Measurements from ENCODE around the gene GSE1. TPM values are rescaled to one million over a fixed set of nuclear protein-coding genes. Genes with fewer than 3 reads are reported as not detected.
A peak's percentile ranks its signal among the peaks of the same experiment; 100 is the strongest.

The GSE1 gene
- total and polyA plus RNA-seq, 9 of the 15 experiments (the other 6 are each of a cell fraction or from before 2014, with no cell fraction given): 12.2 to 244 (median 57.9) TPM

DNA sequence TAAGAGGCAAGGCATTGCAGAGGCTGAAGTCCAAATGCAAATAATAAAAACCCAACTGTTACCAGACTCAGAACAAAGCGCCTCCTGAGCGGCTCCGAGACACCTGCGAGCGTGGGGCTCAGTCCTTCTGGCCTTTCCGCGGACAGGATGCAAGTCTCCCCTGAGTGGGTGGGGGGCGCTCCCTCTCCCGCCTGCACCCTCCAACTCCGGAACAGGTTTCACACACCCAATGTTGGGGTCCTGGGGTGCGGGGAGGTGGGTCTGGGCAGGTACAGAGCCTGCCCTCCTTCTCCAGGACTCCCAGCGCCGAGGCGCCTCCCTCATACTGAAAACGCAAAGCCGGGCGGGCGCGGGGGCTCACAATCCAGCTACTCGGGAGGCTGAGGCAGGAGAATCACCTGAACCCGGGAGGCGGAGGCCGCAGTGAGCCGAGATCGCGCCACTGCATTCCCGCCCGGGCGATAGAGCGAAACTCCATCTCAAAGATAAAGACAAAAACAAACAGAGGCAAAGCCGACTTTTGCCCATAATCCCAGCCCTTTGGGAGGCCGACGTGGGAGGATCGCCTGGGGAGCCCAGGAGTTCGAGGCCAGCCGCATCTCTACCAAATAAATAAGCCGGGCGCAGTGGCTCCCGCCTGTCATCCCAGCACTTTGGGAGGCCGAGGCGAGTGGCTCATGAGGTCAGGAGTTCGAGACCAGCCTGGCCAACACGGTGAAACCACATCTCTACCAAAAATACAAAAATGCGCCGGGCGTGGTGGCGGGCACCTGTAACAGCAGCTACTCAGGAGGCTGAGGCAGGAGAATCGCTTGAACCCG, 74.7 kb downstream of the GSE1 start (continued):
- TF ChIP-seq, protein P1, sequence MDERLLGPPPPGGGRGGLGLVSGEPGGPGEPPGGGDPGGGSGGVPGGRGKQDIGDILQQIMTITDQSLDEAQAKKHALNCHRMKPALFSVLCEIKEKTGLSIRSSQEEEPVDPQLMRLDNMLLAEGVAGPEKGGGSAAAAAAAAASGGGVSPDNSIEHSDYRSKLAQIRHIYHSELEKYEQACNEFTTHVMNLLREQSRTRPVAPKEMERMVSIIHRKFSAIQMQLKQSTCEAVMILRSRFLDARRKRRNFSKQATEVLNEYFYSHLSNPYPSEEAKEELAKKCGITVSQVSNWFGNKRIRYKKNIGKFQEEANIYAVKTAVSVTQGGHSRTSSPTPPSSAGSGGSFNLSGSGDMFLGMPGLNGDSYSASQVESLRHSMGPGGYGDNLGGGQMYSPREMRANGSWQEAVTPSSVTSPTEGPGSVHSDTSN (CRISPR knock-in tag; IDR thresholded peaks at IDR 0.05; ENCODE audit: low read depth): no peak
- TF ChIP-seq, protein P1 (tag; conservative IDR thresholded peaks at IDR 0.05; ENCODE audit: low read depth): no peak
- TF ChIP-seq ARHGAP35 (IDR thresholded peaks at IDR 0.05; ENCODE audit: partially characterized antibody) (no peak), LCOR (CRISPR knock-in tag; IDR thresholded peaks at IDR 0.05) (peak; percentile 51), ZEB2 (IDR thresholded peaks at IDR 0.05) (no peak), ZNF143 (CRISPR knock-in tag; IDR thresholded peaks at IDR 0.05) (no peak), NFIC (IDR thresholded peaks at IDR 0.05) (no peak), KLF1 (tag; IDR thresholded peaks at IDR 0.05) (no peak), SP2 (IDR thresholded peaks at IDR 0.05; ENCODE audit: extremely low read depth, low read depth, low read length, poor library complexity, severe bottlenecking) (no peak), YBX1 (IDR thresholded peaks at IDR 0.05) (no peak), KDM1A (IDR thresholded peaks at IDR 0.05) (peak in 1 of 2 experiments; percentile 68; a peak in 2 of 4 replicates), SNIP1 (IDR thresholded peaks at IDR 0.05; ENCODE audit: low read depth) (no peak), POLR2AphosphoS2 (IDR thresholded peaks at IDR 0.05; ENCODE audit: low read length) (no peak), CBX1 (IDR thresholded peaks at IDR 0.05; ENCODE audit: low read depth) (peak; percentile 45; the same call in 1 of the 2 replicates), MAZ (CRISPR knock-in tag; conservative IDR thresholded peaks at IDR 0.05 in 1 of 2, IDR thresholded peaks at IDR 0.05 in 1 of 2) (no peak; a peak in 1 of 4 replicates), POLR2G (IDR thresholded peaks at IDR 0.05; ENCODE audit: low read depth, low read length) (peak; percentile 54), CCNT2 (IDR thresholded peaks at IDR 0.05; ENCODE audit: borderline replicate concordance, extremely low read depth, insufficient read length, low read depth, low read length) (no peak), PRMT5 (CRISPR knock-in tag; IDR thresholded peaks at IDR 0.05) (no peak), TAF1 (IDR thresholded peaks at IDR 0.05; ENCODE audit: control insufficient read depth, extremely low read depth, insufficient read depth, low read length, severe bottlenecking) (no peak), CTBP1 (IDR thresholded peaks at IDR 0.05; ENCODE audit: borderline replicate concordance) (no peak), FOXJ3 (CRISPR knock-in tag; IDR thresholded peaks at IDR 0.05) (no peak)
- TF ChIP-seq, protein P2, sequence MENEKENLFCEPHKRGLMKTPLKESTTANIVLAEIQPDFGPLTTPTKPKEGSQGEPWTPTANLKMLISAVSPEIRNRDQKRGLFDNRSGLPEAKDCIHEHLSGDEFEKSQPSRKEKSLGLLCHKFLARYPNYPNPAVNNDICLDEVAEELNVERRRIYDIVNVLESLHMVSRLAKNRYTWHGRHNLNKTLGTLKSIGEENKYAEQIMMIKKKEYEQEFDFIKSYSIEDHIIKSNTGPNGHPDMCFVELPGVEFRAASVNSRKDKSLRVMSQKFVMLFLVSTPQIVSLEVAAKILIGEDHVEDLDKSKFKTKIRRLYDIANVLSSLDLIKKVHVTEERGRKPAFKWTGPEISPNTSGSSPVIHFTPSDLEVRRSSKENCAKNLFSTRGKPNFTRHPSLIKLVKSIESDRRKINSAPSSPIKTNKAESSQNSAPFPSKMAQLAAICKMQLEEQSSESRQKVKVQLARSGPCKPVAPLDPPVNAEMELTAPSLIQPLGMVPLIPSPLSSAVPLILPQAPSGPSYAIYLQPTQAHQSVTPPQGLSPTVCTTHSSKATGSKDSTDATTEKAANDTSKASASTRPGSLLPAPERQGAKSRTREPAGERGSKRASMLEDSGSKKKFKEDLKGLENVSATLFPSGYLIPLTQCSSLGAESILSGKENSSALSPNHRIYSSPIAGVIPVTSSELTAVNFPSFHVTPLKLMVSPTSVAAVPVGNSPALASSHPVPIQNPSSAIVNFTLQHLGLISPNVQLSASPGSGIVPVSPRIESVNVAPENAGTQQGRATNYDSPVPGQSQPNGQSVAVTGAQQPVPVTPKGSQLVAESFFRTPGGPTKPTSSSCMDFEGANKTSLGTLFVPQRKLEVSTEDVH (IDR thresholded peaks at IDR 0.05; ENCODE audit: low read depth, partially characterized antibody): no peak
- TF ChIP-seq, protein P3, sequence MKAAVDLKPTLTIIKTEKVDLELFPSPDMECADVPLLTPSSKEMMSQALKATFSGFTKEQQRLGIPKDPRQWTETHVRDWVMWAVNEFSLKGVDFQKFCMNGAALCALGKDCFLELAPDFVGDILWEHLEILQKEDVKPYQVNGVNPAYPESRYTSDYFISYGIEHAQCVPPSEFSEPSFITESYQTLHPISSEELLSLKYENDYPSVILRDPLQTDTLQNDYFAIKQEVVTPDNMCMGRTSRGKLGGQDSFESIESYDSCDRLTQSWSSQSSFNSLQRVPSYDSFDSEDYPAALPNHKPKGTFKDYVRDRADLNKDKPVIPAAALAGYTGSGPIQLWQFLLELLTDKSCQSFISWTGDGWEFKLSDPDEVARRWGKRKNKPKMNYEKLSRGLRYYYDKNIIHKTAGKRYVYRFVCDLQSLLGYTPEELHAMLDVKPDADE (conservative IDR thresholded peaks at IDR 0.05; ENCODE audit: control insufficient read depth, low read depth, low read length): no peak
